ENCODE data around the gene CDH13.

GRCh38 chr16:83833921-83834320 lies 1207.2 kb downstream of the CDH13 start:
- TF ChIP-seq CREB1 (IDR thresholded peaks at IDR 0.05) (no peak), CREB1 (CRISPR knock-in tag; IDR thresholded peaks at IDR 0.05) (no peak), POLR2A (conservative IDR thresholded peaks at IDR 0.05) (no peak), ZBTB17 (CRISPR knock-in tag; IDR thresholded peaks at IDR 0.05) (no peak), POLR2AphosphoS5 (IDR thresholded peaks at IDR 0.05; ENCODE audit: control insufficient read depth, insufficient read depth, low read depth, low read length) (no peak), CTCF (IDR thresholded peaks at IDR 0.05 in 2 of 3, conservative IDR thresholded peaks at IDR 0.05 in 1 of 3; ENCODE audit: insufficient read depth in 2 of 3, low read depth in 1 of 3, low read length in 3 of 3) (no peak), NFXL1 (CRISPR knock-in tag; IDR thresholded peaks at IDR 0.05) (no peak), EZH2 (IDR thresholded peaks at IDR 0.05; ENCODE audit: borderline replicate concordance, low read depth, low read length) (no peak), ZNF436 (CRISPR knock-in tag; IDR thresholded peaks at IDR 0.05) (no peak), AFF4 (CRISPR knock-in tag; IDR thresholded peaks at IDR 0.05) (no peak), SIN3A (IDR thresholded peaks at IDR 0.05; ENCODE audit: borderline replicate concordance in 2 of 2, control insufficient read depth in 1 of 2, low read depth in 2 of 2, low read length in 2 of 2) (no peak), RCOR1 (IDR thresholded peaks at IDR 0.05; ENCODE audit: borderline replicate concordance in 1 of 2, low read depth in 2 of 2, low read length in 2 of 2) (no peak), NELFE (IDR thresholded peaks at IDR 0.05; ENCODE audit: insufficient read depth, insufficient read length) (no peak)

Measured in K562 (cell line).